Measurements from ENCODE around the gene TM9SF4. TPM values are rescaled to one million over a fixed set of nuclear protein-coding genes. Genes with fewer than 3 reads are reported as not detected.
A peak's percentile ranks its signal among the peaks of the same experiment; 100 is the strongest.
"Not testable (repeated sequence)": the region's sequence is repeated elsewhere in the genome, so short reads cannot be mapped to it uniquely, and the experiment has no call there.

The TM9SF4 gene
- total and polyA plus RNA-seq, 5 experiments from 2014 or later: 31.5 to 44.3 (median 42.6) TPM

GRCh38 chr20:32190616-32191415 is 81.3 kb downstream of the TM9SF4 start:
- H3K27ac Mint-ChIP-seq: peak overlapping the region; percentile 78 to 91 (median 86)
- ATAC-seq: no peak
- POLR2A ChIA-PET: interaction anchor here (0.6 to 1.9 kb wide), 3 partner anchors 12 to 320 kb away, joined by 3 to 6 read pairs (median 3); no protein-coding TSS in a partner anchor
- DNase-seq: no peak
- no peaks in the 10 kb centered on the region for H3K9me3 Mint-ChIP-seq
- H3K36me3 Mint-ChIP-seq: peaks cover 0 to 12% (median 6%) of the 10 kb centered on the region in 3 donors
- H3K27me3 Mint-ChIP-seq: no peaks in the 10 kb centered on the region
- peaks cover 14 to 46% (median 30%) of the 10 kb centered on the region in 4 donors for H3K4me1 Mint-ChIP-seq
- H3K4me3 Mint-ChIP-seq: peak overlapping the region; percentile 74 to 86 (median 78)

GRCh38 chr20:32191422-32191821 is 81.9 kb downstream of the TM9SF4 start:
- Mint-ChIP-seq H3K9me3 (no peaks in the 10 kb centered on the region), H3K27ac (peak overlapping the region; percentile 36 to 91 (median 84)), H3K4me3 (peak overlapping the region; percentile 74 to 86 (median 78)), H3K4me1 (peaks cover 14 to 44% (median 29%) of the 10 kb centered on the region in 4 donors), H3K36me3 (peaks cover 0 to 18% (median 6%) of the 10 kb centered on the region in 3 donors), H3K27me3 (no peaks in the 10 kb centered on the region)
- POLR2A ChIA-PET: interaction anchor here (0.6 to 1.2 kb wide), 2 partner anchors 89 to 319 kb away, joined by 3 read pairs; no protein-coding TSS in a partner anchor
- no peak for DNase-seq
- ATAC-seq: no peak

GRCh38 chr20:32191873-32192272 is 82.4 kb downstream of the TM9SF4 start:
- DNase-seq (no peak), ATAC-seq (no peak)
- H3K27me3 Mint-ChIP-seq: no peaks in the 10 kb centered on the region
- peaks cover 0 to 22% (median 6%) of the 10 kb centered on the region in 3 donors for H3K36me3 Mint-ChIP-seq
- peak overlapping the region; percentile 4 to 91 (median 76) for H3K27ac Mint-ChIP-seq
- H3K4me3 Mint-ChIP-seq: peak overlapping the region in 3 of 10 donors; percentile 24 to 41 (median 33)
- H3K4me1 Mint-ChIP-seq: peaks cover 14 to 41% (median 29%) of the 10 kb centered on the region in 4 donors
- H3K9me3 Mint-ChIP-seq: no peaks in the 10 kb centered on the region
- POLR2A ChIA-PET: interaction anchor here (0.6 kb wide), 1 partner anchor 89 kb away, joined by 3 read pairs; no protein-coding TSS in a partner anchor

GRCh38 chr20:32192698-32193097 is 83.2 kb downstream of the TM9SF4 start:
- no peak for ATAC-seq
- H3K27me3 Mint-ChIP-seq: no peaks in the 10 kb centered on the region
- POLR2A ChIA-PET: no interaction called here
- peak overlapping the region in 8 of 10 donors; percentile 15 to 90 (median 40) for H3K27ac Mint-ChIP-seq
- no peak overlapping the region for H3K4me3 Mint-ChIP-seq
- H3K4me1 Mint-ChIP-seq: peaks cover 17 to 37% (median 29%) of the 10 kb centered on the region in 4 donors
- DNase-seq: no peak
- peaks cover 0 to 31% (median 8%) of the 10 kb centered on the region in 3 donors for H3K36me3 Mint-ChIP-seq
- no peaks in the 10 kb centered on the region for H3K9me3 Mint-ChIP-seq

- POLR2A ChIA-PET: not testable (repeated sequence)
- peak overlapping the region in 2 of 10 donors; percentile 32 to 69 for H3K27ac Mint-ChIP-seq
Observed at GRCh38 chr20:32193336-32193735, 83.8 kb downstream of the TM9SF4 start.

GRCh38 chr20:32193996-32194395 is 84.5 kb downstream of the TM9SF4 start:
- Mint-ChIP-seq H3K9me3 (no peaks in the 10 kb centered on the region), H3K36me3 (peaks cover 0 to 43% (median 8%) of the 10 kb centered on the region in 3 donors), H3K4me1 (peaks cover 16 to 32% (median 23%) of the 10 kb centered on the region in 4 donors), H3K4me3 (no peak overlapping the region), H3K27me3 (no peaks in the 10 kb centered on the region), H3K27ac (peak overlapping the region in 4 of 10 donors; percentile 32 to 61 (median 46))
- POLR2A ChIA-PET: no interaction called here
- ATAC-seq (no peak), DNase-seq (no peak)

More at GRCh38 chr20:32193336-32193735, 83.8 kb downstream of the TM9SF4 start:
- Mint-ChIP-seq H3K36me3 (peaks cover 0 to 37% (median 8%) of the 10 kb centered on the region in 3 donors), H3K4me1 (peaks cover 19 to 37% (median 28%) of the 10 kb centered on the region in 4 donors)
- ATAC-seq, DNase-seq, H3K27me3 Mint-ChIP-seq, H3K9me3 Mint-ChIP-seq, H3K4me3 Mint-ChIP-seq: not testable (repeated sequence)

GRCh38 chr20:32195581-32195980 is 86.1 kb downstream of the TM9SF4 start:
- H3K36me3 Mint-ChIP-seq: peaks cover 0 to 57% (median 8%) of the 10 kb centered on the region in 3 donors
- peak overlapping the region in 2 of 10 donors; percentile 28 to 31 for H3K27ac Mint-ChIP-seq
- peaks cover 14 to 27% (median 21%) of the 10 kb centered on the region in 4 donors for H3K4me1 Mint-ChIP-seq
- no peak for ATAC-seq
- POLR2A ChIA-PET: no interaction called here
- H3K4me3 Mint-ChIP-seq: no peak overlapping the region
- DNase-seq: no peak
- no peaks in the 10 kb centered on the region for H3K9me3 Mint-ChIP-seq
- H3K27me3 Mint-ChIP-seq: no peaks in the 10 kb centered on the region

- peaks cover 0 to 67% (median 8%) of the 10 kb centered on the region in 3 donors for H3K36me3 Mint-ChIP-seq
- H3K27ac Mint-ChIP-seq, H3K4me3 Mint-ChIP-seq: not testable (repeated sequence)
Observed at GRCh38 chr20:32196613-32197012, 87.1 kb downstream of the TM9SF4 start.

GRCh38 chr20:32197136-32197535 is 87.6 kb downstream of the TM9SF4 start:
- H3K27me3 Mint-ChIP-seq, POLR2A ChIA-PET, ATAC-seq, H3K4me3 Mint-ChIP-seq, H3K27ac Mint-ChIP-seq, H3K9me3 Mint-ChIP-seq, DNase-seq: not testable (repeated sequence)
- Mint-ChIP-seq H3K4me1 (peaks cover 14 to 24% (median 20%) of the 10 kb centered on the region in 4 donors), H3K36me3 (peaks cover 0 to 70% (median 8%) of the 10 kb centered on the region in 3 donors)

More at GRCh38 chr20:32196613-32197012, 87.1 kb downstream of the TM9SF4 start:
- H3K4me1 Mint-ChIP-seq: peaks cover 10 to 23% (median 19%) of the 10 kb centered on the region in 4 donors
- H3K9me3 Mint-ChIP-seq, DNase-seq, POLR2A ChIA-PET, H3K27me3 Mint-ChIP-seq, ATAC-seq: not testable (repeated sequence)

GRCh38 chr20:32199006-32199405 is 89.5 kb downstream of the TM9SF4 start:
- no peak for DNase-seq
- H3K4me1 Mint-ChIP-seq: peaks cover 26 to 35% (median 29%) of the 10 kb centered on the region in 4 donors
- H3K4me3 Mint-ChIP-seq: no peak overlapping the region
- peak overlapping the region in 5 of 10 donors; percentile 33 to 60 (median 50) for H3K27ac Mint-ChIP-seq
- H3K9me3 Mint-ChIP-seq: no peaks in the 10 kb centered on the region
- ATAC-seq: no peak
- H3K36me3 Mint-ChIP-seq: peaks cover 0 to 78% (median 8%) of the 10 kb centered on the region in 3 donors
- no peaks in the 10 kb centered on the region for H3K27me3 Mint-ChIP-seq
- POLR2A ChIA-PET: no interaction called here

GRCh38 chr20:32201296-32201976 is 91.9 kb downstream of the TM9SF4 start:
- Mint-ChIP-seq H3K27ac (peak overlapping the region in 4 of 10 donors; percentile 4 to 40 (median 31)), H3K9me3 (no peaks in the 10 kb centered on the region), H3K36me3 (peaks cover 0 to 63% (median 2%) of the 10 kb centered on the region in 3 donors), H3K27me3 (no peaks in the 10 kb centered on the region), H3K4me1 (peaks cover 35 to 53% (median 51%) of the 10 kb centered on the region in 4 donors), H3K4me3 (peak overlapping the region in 1 of 10 donors; percentile 70)
- no peak for ATAC-seq
- POLR2A ChIA-PET: interaction anchor here (0.9 kb wide), 1 partner anchor 15 kb away, joined by 3 read pairs; no protein-coding TSS in a partner anchor
- DNase-seq: no peak

- H3K4me3 Mint-ChIP-seq: peak overlapping the region in 1 of 10 donors; percentile 70
- H3K9me3 Mint-ChIP-seq: no peaks in the 10 kb centered on the region
- H3K36me3 Mint-ChIP-seq: peaks cover 0 to 58% (median 2%) of the 10 kb centered on the region in 3 donors
- H3K4me1 Mint-ChIP-seq: peaks cover 41 to 58% (median 56%) of the 10 kb centered on the region in 4 donors
- DNase-seq (no peak), ATAC-seq (no peak)
- POLR2A ChIA-PET: interaction anchor here (2.2 kb wide), 1 partner anchor 12 kb away, joined by 6 read pairs; no protein-coding TSS in a partner anchor
- no peaks in the 10 kb centered on the region for H3K27me3 Mint-ChIP-seq
- peak overlapping the region in 5 of 10 donors; percentile 8 to 93 (median 55) for H3K27ac Mint-ChIP-seq
Observed at GRCh38 chr20:32201977-32202363, 92.5 kb downstream of the TM9SF4 start.
